HEK293 (cell line): ENCODE measurements around the gene LLGL1.

Experiments
- BCL11A ChIP-seq: fragments of 450-650 bp; formaldehyde crosslinking; IDR thresholded peaks from 2 replicates; pipeline ENCODE4 v1.5.1; 2016; ENCODE audit warnings: low read depth, missing biosample characterization, missing genetic modification characterization
- HOXC10 ChIP-seq: sonication (generic); formaldehyde crosslinking; IDR thresholded peaks from 2 replicates; pipeline ENCODE4 v1.8.1; 2023; ENCODE audit warnings: mild to moderate bottlenecking, missing genetic modification reagents
- IKZF3 ChIP-seq: fragments of 450-650 bp; IDR thresholded peaks from 2 replicates; pipeline ENCODE4 v1.5.0; 2018; ENCODE audit warnings: missing biosample characterization, mild to moderate bottlenecking, missing genetic modification characterization, moderate library complexity
- KLF16 ChIP-seq: fragments of 450-650 bp; formaldehyde crosslinking; IDR thresholded peaks from 2 replicates; pipeline ENCODE4 v1.5.1; 2017; ENCODE audit warnings: missing biosample characterization, missing genetic modification characterization
- KLF7 ChIP-seq: fragments of 450-650 bp; formaldehyde crosslinking; IDR thresholded peaks from 2 replicates; pipeline ENCODE4 v1.5.1; 2016; ENCODE audit warnings: missing biosample characterization, missing genetic modification characterization, borderline replicate concordance
- KLF8 ChIP-seq: fragments of 450-650 bp; formaldehyde crosslinking; IDR thresholded peaks from 2 replicates; pipeline ENCODE4 v1.5.1; 2016; ENCODE audit warnings: missing biosample characterization, missing genetic modification characterization
- KLF9 ChIP-seq: fragments of 450-650 bp; formaldehyde crosslinking; IDR thresholded peaks from 2 replicates; pipeline ENCODE4 v1.5.1; 2016; ENCODE audit warnings: missing biosample characterization, missing genetic modification characterization, low read depth
- PRDM1 ChIP-seq: fragments of 450-650 bp; formaldehyde crosslinking; IDR thresholded peaks from 2 replicates; pipeline ENCODE4; 2016; ENCODE audit warnings: missing biosample characterization, missing genetic modification characterization
- SCRT1 ChIP-seq: fragments of 450-650 bp; formaldehyde crosslinking; IDR thresholded peaks from 2 replicates; pipeline ENCODE4 v1.5.1; 2016; ENCODE audit warnings: missing biosample characterization, missing genetic modification characterization, borderline replicate concordance
- SP2 ChIP-seq: fragments of 450-650 bp; formaldehyde crosslinking; IDR thresholded peaks from 2 replicates; pipeline ENCODE4 v1.5.1; 2016; ENCODE audit warnings: missing biosample characterization, missing genetic modification characterization
- ZBTB17 ChIP-seq: fragments of 450-650 bp; formaldehyde crosslinking; IDR thresholded peaks from 2 replicates; pipeline ENCODE4 v1.5.1; 2016; ENCODE audit warnings: missing biosample characterization, missing genetic modification characterization
- ZBTB8A ChIP-seq: fragments of 450-650 bp; formaldehyde crosslinking; IDR thresholded peaks from 2 replicates; pipeline ENCODE4 v1.5.1; 2016; ENCODE audit warnings: missing biosample characterization, missing genetic modification characterization
- ZFP69B ChIP-seq: fragments of 450-650 bp; formaldehyde crosslinking; IDR thresholded peaks from 2 replicates; pipeline ENCODE4 v1.5.1; 2016; ENCODE audit warnings: missing biosample characterization, missing genetic modification characterization
- ZNF132 ChIP-seq: fragments of 450-650 bp; formaldehyde crosslinking; IDR thresholded peaks from 2 replicates; pipeline ENCODE4 v1.5.1; 2017; ENCODE audit warnings: missing biosample characterization, missing genetic modification characterization, borderline replicate concordance
- ZNF157 ChIP-seq: fragments of 450-650 bp; formaldehyde crosslinking; IDR thresholded peaks from 2 replicates; pipeline ENCODE4 v1.5.1; 2016; ENCODE audit warnings: missing biosample characterization, missing genetic modification characterization
- ZNF19 ChIP-seq: fragments of 450-650 bp; formaldehyde crosslinking; IDR thresholded peaks from 2 replicates; pipeline ENCODE4; 2016; ENCODE audit warnings: missing biosample characterization, missing genetic modification characterization, low read depth
- ZNF23 ChIP-seq: fragments of 450-650 bp; formaldehyde crosslinking; IDR thresholded peaks from 2 replicates; pipeline ENCODE4 v1.5.1; 2016; ENCODE audit warnings: missing biosample characterization, missing genetic modification characterization, borderline replicate concordance
- ZNF274 ChIP-seq, 2 experiments: fragments of 200-500 bp in 1 of 2; fragments of 450-650 bp in 1 of 2; sonication (Bioruptor generic) in 1 of 2; formaldehyde crosslinking in 1 of 2; IDR thresholded peaks; 2 replicates each; pipeline versions ENCODE4 v1.5.1 to v1.6.1; 2014 to 2016; ENCODE audit warnings: borderline replicate concordance in 1 of 2, inconsistent platforms in 1 of 2, low read length in 1 of 2, missing biosample characterization in 1 of 2, missing genetic modification characterization in 1 of 2
- ZNF324 ChIP-seq: fragments of 450-650 bp; formaldehyde crosslinking; IDR thresholded peaks from 2 replicates; pipeline ENCODE4 v1.5.1; 2016; ENCODE audit warnings: missing biosample characterization, missing genetic modification characterization
- ZNF398 ChIP-seq: fragments of 450-650 bp; formaldehyde crosslinking; IDR thresholded peaks from 2 replicates; pipeline ENCODE4 v1.5.1; 2017; ENCODE audit warnings: missing biosample characterization, missing genetic modification characterization
- ZNF548 ChIP-seq: fragments of 450-650 bp; formaldehyde crosslinking; IDR thresholded peaks from 2 replicates; pipeline ENCODE4 v1.5.1; 2016; ENCODE audit warnings: missing biosample characterization, missing genetic modification characterization
- ZNF555 ChIP-seq: fragments of 450-650 bp; formaldehyde crosslinking; conservative IDR thresholded peaks from 2 replicates; pipeline ENCODE4 v1.5.1; 2017; ENCODE audit warnings: missing biosample characterization, mild to moderate bottlenecking, missing genetic modification characterization, inconsistent platforms
- ZNF560 ChIP-seq: fragments of 450-650 bp; formaldehyde crosslinking; IDR thresholded peaks from 2 replicates; pipeline ENCODE4 v1.5.1; 2017; ENCODE audit warnings: missing biosample characterization, missing genetic modification characterization, borderline replicate concordance
- ZNF600 ChIP-seq: fragments of 450-650 bp; formaldehyde crosslinking; IDR thresholded peaks from 2 replicates; pipeline ENCODE4 v1.5.1; 2016; ENCODE audit warnings: missing biosample characterization, missing genetic modification characterization
- ZNF701 ChIP-seq: fragments of 450-650 bp; formaldehyde crosslinking; IDR thresholded peaks from 2 replicates; pipeline ENCODE4 v1.5.1; 2016; ENCODE audit warnings: missing biosample characterization, missing genetic modification characterization
- ZNF704 ChIP-seq: fragments of 450-650 bp; formaldehyde crosslinking; IDR thresholded peaks from 2 replicates; pipeline ENCODE4 v1.5.1; 2016; ENCODE audit warnings: missing biosample characterization, missing genetic modification characterization
- ZSCAN30 ChIP-seq: fragments of 450-650 bp; IDR thresholded peaks from 2 replicates; pipeline ENCODE4 v1.5.1; 2018; ENCODE audit warnings: missing biosample characterization, mild to moderate bottlenecking, missing genetic modification characterization, moderate library complexity
- TF ChIP-seq, protein P1 (sequence below): fragments of 450-650 bp; formaldehyde crosslinking; IDR thresholded peaks from 2 replicates; pipeline ENCODE4 v1.5.1; 2016; ENCODE audit warnings: missing biosample characterization, missing genetic modification characterization
- TF ChIP-seq, protein P2 (sequence below): fragments of 450-650 bp; IDR thresholded peaks from 2 replicates; pipeline ENCODE4 v1.5.1; 2018; ENCODE audit warnings: missing biosample characterization, mild to moderate bottlenecking, missing genetic modification characterization
- TF ChIP-seq, protein P3 (sequence below): fragments of 450-650 bp; formaldehyde crosslinking; IDR thresholded peaks from 2 replicates; pipeline ENCODE4 v1.5.1; 2017; ENCODE audit warnings: missing biosample characterization, missing genetic modification characterization

The LLGL1 gene

DNA sequence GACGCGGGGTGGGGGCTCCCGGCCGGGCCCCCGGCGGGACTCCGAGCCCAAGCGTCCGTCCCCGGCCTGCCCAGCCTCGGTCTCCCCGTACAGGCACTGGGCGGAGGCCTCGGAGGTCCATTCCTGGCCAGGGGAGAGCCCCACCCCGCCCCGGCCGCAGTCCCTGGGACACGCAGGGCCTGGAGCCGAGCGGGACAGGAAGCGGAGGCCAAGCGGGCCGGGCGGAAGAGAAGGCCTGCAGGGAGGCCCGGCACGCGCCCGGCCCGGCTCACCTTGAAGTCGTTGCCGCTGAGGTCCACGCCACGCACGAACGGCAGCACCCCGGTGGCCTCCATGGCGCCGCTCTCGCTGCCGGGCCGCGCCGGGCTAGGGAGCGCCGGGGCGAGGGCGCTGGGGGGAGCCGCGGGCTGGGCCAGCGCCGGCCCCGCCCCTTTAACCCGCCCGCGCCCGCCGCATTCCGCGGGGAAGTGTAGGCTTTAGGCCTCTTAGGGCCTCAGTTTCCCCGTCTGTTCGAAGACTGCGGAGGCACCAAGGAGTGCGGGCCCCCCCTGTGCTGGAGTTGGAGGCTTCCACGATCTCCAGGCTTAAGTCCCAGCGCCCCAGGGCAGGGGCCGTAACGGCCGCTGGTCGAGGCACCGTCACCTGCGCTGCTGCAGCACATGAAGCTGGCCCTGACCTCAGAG, 33.1 kb downstream of the LLGL1 start, which contains the start of gene FLII (continued):
- TF ChIP-seq SP2 (tag by site-specific recombination) (peak; percentile 22), KLF7 (tag by site-specific recombination) (0 out of 2 replicates have a peak, but pooled peaks have one; percentile 16), IKZF3 (tag by site-specific recombination) (peak; percentile 14; the same call in 1 of the 2 replicates), HOXC10 (CRISPR knock-in tag) (no peak), BCL11A (tag by site-specific recombination) (no peak), ZNF132 (tag by site-specific recombination) (no peak), ZNF324 (tag by site-specific recombination) (no peak), ZNF704 (tag by site-specific recombination) (0 out of 2 replicates have a peak, but pooled peaks have one; percentile 50), ZBTB17 (tag by site-specific recombination) (no peak), KLF8 (tag by site-specific recombination) (peak; percentile 62), ZNF23 (no peak), ZNF548 (tag by site-specific recombination) (no peak), ZSCAN30 (tag by site-specific recombination) (peak; percentile 35), ZBTB8A (tag by site-specific recombination) (peak; percentile 52), ZNF555 (tag by site-specific recombination) (no peak), ZNF600 (tag by site-specific recombination) (peak; percentile 97; the same call in 1 of the 2 replicates), ZNF19 (tag by site-specific recombination) (no peak), ZFP69B (tag by site-specific recombination) (no peak), ZNF701 (no peak), KLF16 (tag by site-specific recombination) (0 out of 2 replicates have a peak, but pooled peaks have one; percentile 12), ZNF398 (0 out of 2 replicates have a peak, but pooled peaks have one; percentile 16), KLF9 (tag by site-specific recombination) (0 out of 2 replicates have a peak, but pooled peaks have one; percentile 32), ZNF157 (no peak), ZNF274 (IDR thresholded peaks at IDR 0.05; ENCODE audit: low read length) (no peak), ZNF274 (tag by site-specific recombination; IDR thresholded peaks at IDR 0.05; ENCODE audit: borderline replicate concordance) (no peak), PRDM1 (tag by site-specific recombination) (no peak), ZNF560 (no peak), SCRT1 (tag by site-specific recombination) (no peak)
- TF ChIP-seq, protein P1, sequence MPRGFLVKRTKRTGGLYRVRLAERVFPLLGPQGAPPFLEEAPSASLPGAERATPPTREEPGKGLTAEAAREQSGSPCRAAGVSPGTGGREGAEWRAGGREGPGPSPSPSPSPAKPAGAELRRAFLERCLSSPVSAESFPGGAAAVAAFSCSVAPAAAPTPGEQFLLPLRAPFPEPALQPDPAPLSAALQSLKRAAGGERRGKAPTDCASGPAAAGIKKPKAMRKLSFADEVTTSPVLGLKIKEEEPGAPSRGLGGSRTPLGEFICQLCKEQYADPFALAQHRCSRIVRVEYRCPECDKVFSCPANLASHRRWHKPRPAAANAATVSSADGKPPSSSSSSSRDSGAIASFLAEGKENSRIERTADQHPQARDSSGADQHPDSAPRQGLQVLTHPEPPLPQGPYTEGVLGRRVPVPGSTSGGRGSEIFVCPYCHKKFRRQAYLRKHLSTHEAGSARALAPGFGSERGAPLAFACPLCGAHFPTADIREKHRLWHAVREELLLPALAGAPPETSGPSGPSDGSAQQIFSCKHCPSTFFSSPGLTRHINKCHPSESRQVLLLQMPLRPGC (tag by site-specific recombination), result 0 out of 2 replicates have a peak, but pooled peaks have one; percentile 48
- TF ChIP-seq, protein P2, sequence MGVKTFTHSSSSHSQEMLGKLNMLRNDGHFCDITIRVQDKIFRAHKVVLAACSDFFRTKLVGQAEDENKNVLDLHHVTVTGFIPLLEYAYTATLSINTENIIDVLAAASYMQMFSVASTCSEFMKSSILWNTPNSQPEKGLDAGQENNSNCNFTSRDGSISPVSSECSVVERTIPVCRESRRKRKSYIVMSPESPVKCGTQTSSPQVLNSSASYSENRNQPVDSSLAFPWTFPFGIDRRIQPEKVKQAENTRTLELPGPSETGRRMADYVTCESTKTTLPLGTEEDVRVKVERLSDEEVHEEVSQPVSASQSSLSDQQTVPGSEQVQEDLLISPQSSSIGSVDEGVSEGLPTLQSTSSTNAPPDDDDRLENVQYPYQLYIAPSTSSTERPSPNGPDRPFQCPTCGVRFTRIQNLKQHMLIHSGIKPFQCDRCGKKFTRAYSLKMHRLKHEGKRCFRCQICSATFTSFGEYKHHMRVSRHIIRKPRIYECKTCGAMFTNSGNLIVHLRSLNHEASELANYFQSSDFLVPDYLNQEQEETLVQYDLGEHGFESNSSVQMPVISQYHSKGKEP, result peak; percentile 29; the same call in 1 of the 2 replicates
- TF ChIP-seq, protein P3, sequence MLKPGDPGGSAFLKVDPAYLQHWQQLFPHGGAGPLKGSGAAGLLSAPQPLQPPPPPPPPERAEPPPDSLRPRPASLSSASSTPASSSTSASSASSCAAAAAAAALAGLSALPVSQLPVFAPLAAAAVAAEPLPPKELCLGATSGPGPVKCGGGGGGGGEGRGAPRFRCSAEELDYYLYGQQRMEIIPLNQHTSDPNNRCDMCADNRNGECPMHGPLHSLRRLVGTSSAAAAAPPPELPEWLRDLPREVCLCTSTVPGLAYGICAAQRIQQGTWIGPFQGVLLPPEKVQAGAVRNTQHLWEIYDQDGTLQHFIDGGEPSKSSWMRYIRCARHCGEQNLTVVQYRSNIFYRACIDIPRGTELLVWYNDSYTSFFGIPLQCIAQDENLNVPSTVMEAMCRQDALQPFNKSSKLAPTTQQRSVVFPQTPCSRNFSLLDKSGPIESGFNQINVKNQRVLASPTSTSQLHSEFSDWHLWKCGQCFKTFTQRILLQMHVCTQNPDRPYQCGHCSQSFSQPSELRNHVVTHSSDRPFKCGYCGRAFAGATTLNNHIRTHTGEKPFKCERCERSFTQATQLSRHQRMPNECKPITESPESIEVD (tag by site-specific recombination), result no peak
